A549 (cell line): ENCODE data around the gene PDYN. TPM values are rescaled to one million over a fixed set of nuclear protein-coding genes. Genes with fewer than 3 reads are reported as not detected.

Experiments
- ATAC-seq, 2 experiments: fragments of 200-7000 bp in 1 of 2; fragments of >200 bp in 1 of 2; cut with Nextera tagmentation in 1 of 2; cut with Tn5 transposase in 1 of 2; 3 replicates each; pipeline versions ENCODE4 v1.8.0 to v1.9.1; 2018 to 2020; ENCODE audit warnings: mild to moderate bottlenecking in 1 of 2, moderate library complexity in 1 of 2
- CTCF ChIA-PET: fragments of 300-600 bp; sonication (Branson Sonifier 250); formaldehyde crosslinking; extraction: SDS; loops from one replicate; lab custom pipeline; 2021; ENCODE audit warnings: antibody characterized with exemption, inconsistent platforms; lab: Yijun Ruan, JAX
- POLR2A ChIA-PET: fragments of 350-600 bp; formaldehyde crosslinking; extraction: SDS; loops from one replicate; lab custom pipeline; 2021; ENCODE audit warnings: antibody characterized with exemption, inconsistent platforms; lab: Yijun Ruan, JAX
- DNase-seq, 2 experiments: peaks; one replicate each; pipeline versions ENCODE4 v3.0.0 to v3.0.0-alpha.2; 2011 to 2016; ENCODE audit warnings: low read depth in 1 of 2, low spot score in 1 of 2
- FAIRE-seq: peaks from 2 replicates; lab custom pipeline; 2011; peaks lifted over from hg19 to GRCh38; lab: Jason Lieb, UNC
- H3K27ac ChIP-seq, 2 experiments: fragments of >200 bp; sonication (Bioruptor Twin); formaldehyde crosslinking; 3 replicates each; pipeline ENCODE4 v1.5.1; 2016 to 2017
- H3K4me1 ChIP-seq: fragments of >200 bp; sonication (Bioruptor Twin); formaldehyde crosslinking; 3 replicates; pipeline ENCODE4 v1.6.1; 2016
- H3K4me2 ChIP-seq: fragments of >200 bp; sonication (Bioruptor Twin); formaldehyde crosslinking; 3 replicates; pipeline ENCODE4 v1.6.1; 2016
- H3K4me3 ChIP-seq: fragments of >200 bp; sonication (Bioruptor Twin); formaldehyde crosslinking; 3 replicates; pipeline ENCODE4 v1.5.1; 2016
- H3K9me3 ChIP-seq: fragments of >200 bp; sonication (Bioruptor Twin); formaldehyde crosslinking; 3 replicates; pipeline ENCODE4 v1.6.1; 2016
- BHLHE40 ChIP-seq: IDR thresholded peaks from 2 replicates; pipeline ENCODE4 v1.6.1; 2012; ENCODE audit warnings: low read depth, low read length, inconsistent platforms
- CEBPB ChIP-seq, 2 experiments: fragments of >200 bp in 1 of 2; sonication (Bioruptor Twin) in 1 of 2; formaldehyde crosslinking in 1 of 2; IDR thresholded peaks; 2 replicates each; pipeline ENCODE4 v1.6.1; 2012 to 2016
- CHD4 ChIP-seq: fragments of 200-600 bp; sonication (generic); IDR thresholded peaks from 2 replicates; pipeline ENCODE4 v1.6.1; 2016; ENCODE audit warnings: antibody characterized with exemption, mild to moderate bottlenecking, borderline replicate concordance
- EP300 ChIP-seq, 2 experiments: fragments of >200 bp; sonication (Bioruptor Twin); formaldehyde crosslinking; IDR thresholded peaks; 2 replicates in 1 of 2; 3 replicates in 1 of 2; pipeline ENCODE4 v1.6.1; 2016 to 2017
- ESRRA ChIP-seq: fragments of 150-350 bp; IDR thresholded peaks from 2 replicates; pipeline ENCODE4 v1.6.1; 2014; ENCODE audit warnings: mild to moderate bottlenecking, low read length, borderline replicate concordance
- FOSB ChIP-seq: fragments of 250-450 bp; sonication (Bioruptor Pico); IDR thresholded peaks from 2 replicates; pipeline ENCODE4 v1.5.0; 2020; ENCODE audit warnings: mild to moderate bottlenecking, moderate library complexity
- HOXB5 ChIP-seq: fragments of 250-450 bp; sonication (Bioruptor Pico); IDR thresholded peaks from 2 replicates; pipeline ENCODE4 v1.5.0; 2020; ENCODE audit warnings: mild to moderate bottlenecking, moderate library complexity
- JUNB ChIP-seq: fragments of >200 bp; sonication (Bioruptor Twin); formaldehyde crosslinking; IDR thresholded peaks from 2 replicates; pipeline ENCODE4 v1.6.1; 2016
- MAFK ChIP-seq: fragments of 450-650 bp; IDR thresholded peaks from 2 replicates; pipeline ENCODE4 v1.6.1; 2014; ENCODE audit not compliant: partially characterized antibody
- NFE2L2 ChIP-seq: fragments of 150-350 bp; conservative IDR thresholded peaks from 2 replicates; pipeline ENCODE4 v1.6.1; 2014; ENCODE audit warnings: low read length
- PHF8 ChIP-seq: fragments of 200-600 bp; sonication (generic); IDR thresholded peaks from 2 replicates; pipeline ENCODE4 v1.6.1; 2016; ENCODE audit warnings: low read depth, mild to moderate bottlenecking, antibody characterized with exemption, moderate library complexity, borderline replicate concordance
- RAD21 ChIP-seq, 2 experiments: fragments of >200 bp in 1 of 2; sonication (Bioruptor Twin) in 1 of 2; formaldehyde crosslinking in 1 of 2; IDR thresholded peaks in 1 of 2; conservative IDR thresholded peaks in 1 of 2; 2 replicates in 1 of 2; 3 replicates in 1 of 2; pipeline ENCODE4 v1.6.1; 2012 to 2018; ENCODE audit warnings: inconsistent platforms in 1 of 2
- RARB ChIP-seq: fragments of 250-450 bp; sonication (Bioruptor Pico); IDR thresholded peaks from 2 replicates; pipeline ENCODE4 v1.8.0; 2021; ENCODE audit warnings: mild to moderate bottlenecking, moderate library complexity
- RCOR1 ChIP-seq: fragments of 150-350 bp; IDR thresholded peaks from 2 replicates; pipeline ENCODE4 v1.6.1; 2014; ENCODE audit warnings: antibody characterized with exemption, low read length, low read depth
- RNF2 ChIP-seq: fragments of 200-600 bp; sonication (generic); IDR thresholded peaks from 2 replicates; pipeline ENCODE4 v1.6.1; 2016; ENCODE audit warnings: low read depth, mild to moderate bottlenecking, antibody characterized with exemption, moderate library complexity, borderline replicate concordance
- SMC3 ChIP-seq: fragments of >200 bp; sonication (Bioruptor Twin); formaldehyde crosslinking; IDR thresholded peaks from 3 replicates; pipeline ENCODE4 v1.6.1; 2018; ENCODE audit warnings: inconsistent platforms
- SREBF2 ChIP-seq: fragments of 450-650 bp; IDR thresholded peaks from 2 replicates; pipeline ENCODE4 v1.6.1; 2014; ENCODE audit warnings: mild to moderate bottlenecking, moderate library complexity
- ZFP36 ChIP-seq: fragments of 450-650 bp; IDR thresholded peaks from 2 replicates; pipeline ENCODE4 v1.6.1; 2014; ENCODE audit warnings: borderline replicate concordance; ENCODE audit not compliant: partially characterized antibody
- ZNF302 ChIP-seq: fragments of 250-450 bp; sonication (Bioruptor Pico); IDR thresholded peaks from 2 replicates; pipeline ENCODE4 v1.9.0; 2021; ENCODE audit warnings: inconsistent platforms, mild to moderate bottlenecking, moderate library complexity
- WGBS: methylation state at CpG from one replicate; pipeline ENCODE4 v1.1.6; 2017; ENCODE audit errors: missing lambda C conversion rate; 5-methylcytosine and 5-hydroxymethylcytosine counted together
- polyA plus RNA-seq, 4 experiments: library from polyadenylated mRNA; depleted of rRNA in 3 of 4; stranded (reverse); fragments of >200 nt; fragmentation: RNase III in 1 of 4; extraction: RNeasy Plus Mini Kit Qiagen cat#74134 plus additional on column Dnase treatment in 1 of 4; gene quantifications; 2 replicates in 3 of 4; 3 replicates in 1 of 4; pipeline ENCODE4 v1.2.3, GENCODE V29; 2011 to 2017
- TF ChIP-seq, protein P1 (sequence below): fragments of 450-650 bp; IDR thresholded peaks from 2 replicates; pipeline ENCODE4 v1.6.1; 2014; ENCODE audit warnings: antibody characterized with exemption
- TF ChIP-seq, protein P2 (sequence below): IDR thresholded peaks from 2 replicates; pipeline ENCODE4 v1.6.1; 2012
- TF ChIP-seq, protein P3 (sequence below): IDR thresholded peaks from 2 replicates; pipeline ENCODE4 v1.6.1; 2012; ENCODE audit warnings: low read depth, borderline replicate concordance
- TF ChIP-seq, protein P4 (sequence below): fragments of 250-450 bp; sonication (Bioruptor Pico); IDR thresholded peaks from 2 replicates; pipeline ENCODE4 v1.5.0; 2020; ENCODE audit warnings: low read depth, mild to moderate bottlenecking, moderate library complexity
- TF ChIP-seq, protein P5 (sequence below): fragments of >200 bp; sonication (Bioruptor Twin); formaldehyde crosslinking; IDR thresholded peaks from 3 replicates; pipeline ENCODE4 v1.5.1; 2016
- TF ChIP-seq, protein P6 (sequence below): fragments of 250-450 bp; sonication (Bioruptor Pico); IDR thresholded peaks from 2 replicates; pipeline ENCODE4 v1.5.0; 2021; ENCODE audit warnings: mild to moderate bottlenecking, moderate library complexity, borderline replicate concordance
- TF ChIP-seq, protein P7 (sequence below): fragments of >200 bp; sonication (Bioruptor Twin); formaldehyde crosslinking; IDR thresholded peaks from 2 replicates; pipeline ENCODE4 v1.6.1; 2016

PDYN gene
- polyA plus RNA-seq, 2 of the 4 experiments (the other 2 are of a cell fraction) = not detected

DNA sequence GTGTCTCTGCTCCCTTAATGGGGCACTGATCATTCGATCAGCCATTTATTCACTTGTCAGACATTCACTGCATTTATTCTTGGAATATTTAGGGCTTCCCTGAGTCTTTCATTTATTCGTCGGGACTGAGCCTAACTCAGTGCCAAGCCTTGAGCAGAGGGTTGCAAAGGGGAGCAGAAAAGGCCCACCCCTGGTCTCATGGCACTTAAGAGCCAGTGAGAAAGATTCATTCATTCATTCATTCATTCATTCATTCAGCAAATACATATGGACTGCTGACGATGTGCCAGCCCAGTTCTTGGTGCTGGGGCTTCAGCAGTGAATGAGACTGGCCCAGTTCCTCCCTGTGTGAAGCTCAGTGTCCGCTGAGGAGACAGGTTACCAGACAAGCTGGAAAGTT is 62.0 kb downstream of the PDYN start (continued):
- TF ChIP-seq EP300 (IDR thresholded peaks at IDR 0.05) (no peak), NFE2L2 (no peak), JUNB (no peak)
- TF ChIP-seq, protein P1, sequence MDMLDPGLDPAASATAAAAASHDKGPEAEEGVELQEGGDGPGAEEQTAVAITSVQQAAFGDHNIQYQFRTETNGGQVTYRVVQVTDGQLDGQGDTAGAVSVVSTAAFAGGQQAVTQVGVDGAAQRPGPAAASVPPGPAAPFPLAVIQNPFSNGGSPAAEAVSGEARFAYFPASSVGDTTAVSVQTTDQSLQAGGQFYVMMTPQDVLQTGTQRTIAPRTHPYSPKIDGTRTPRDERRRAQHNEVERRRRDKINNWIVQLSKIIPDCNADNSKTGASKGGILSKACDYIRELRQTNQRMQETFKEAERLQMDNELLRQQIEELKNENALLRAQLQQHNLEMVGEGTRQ = no peak

DNA sequence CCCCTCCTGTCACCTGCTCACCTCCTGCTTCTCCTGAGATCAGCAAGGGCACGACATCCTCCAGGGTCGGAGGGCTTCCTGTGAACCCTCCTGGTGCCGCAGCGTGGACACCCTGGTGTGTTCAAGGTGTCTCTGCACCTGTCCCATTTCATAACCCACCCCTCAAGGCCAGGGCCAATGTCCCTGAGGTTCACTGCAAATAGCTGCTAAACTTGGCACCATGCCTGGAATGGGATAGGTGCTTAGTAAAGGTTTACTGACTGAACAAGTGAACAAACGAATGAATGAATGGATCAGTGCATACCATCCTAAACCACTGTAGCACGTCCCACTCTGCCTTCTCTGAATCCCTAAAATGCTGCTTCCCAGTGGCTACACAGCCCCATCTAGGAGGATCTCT is 63.7 kb downstream of the PDYN start:
- Histone ChIP-seq H3K4me2 (no peak overlapping the region), H3K4me1 (peaks cover 12% of the 10 kb centered on the region), H3K9me3 (no peaks in the 10 kb centered on the region)
- WGBS = 93% methylated on average over 6 of the region's 6 CpGs
- no peak for ATAC-seq
- POLR2A ChIA-PET = no interaction called here
- TF ChIP-seq SREBF2 (no peak), JUNB (no peak), MAFK (no peak), ZNF302 (no peak), CEBPB (IDR thresholded peaks at IDR 0.05) (no peak), EP300 (IDR thresholded peaks at IDR 0.05) (no peak), CHD4 (no peak), RARB (no peak), ZFP36 (no peak), RCOR1 (no peak), ESRRA (no peak), FOSB (CRISPR knock-in tag) (no peak), RNF2 (no peak), SMC3 (no peak)
- TF ChIP-seq, protein P2, sequence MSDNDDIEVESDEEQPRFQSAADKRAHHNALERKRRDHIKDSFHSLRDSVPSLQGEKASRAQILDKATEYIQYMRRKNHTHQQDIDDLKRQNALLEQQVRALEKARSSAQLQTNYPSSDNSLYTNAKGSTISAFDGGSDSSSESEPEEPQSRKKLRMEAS = no peak
- TF ChIP-seq, protein P3, sequence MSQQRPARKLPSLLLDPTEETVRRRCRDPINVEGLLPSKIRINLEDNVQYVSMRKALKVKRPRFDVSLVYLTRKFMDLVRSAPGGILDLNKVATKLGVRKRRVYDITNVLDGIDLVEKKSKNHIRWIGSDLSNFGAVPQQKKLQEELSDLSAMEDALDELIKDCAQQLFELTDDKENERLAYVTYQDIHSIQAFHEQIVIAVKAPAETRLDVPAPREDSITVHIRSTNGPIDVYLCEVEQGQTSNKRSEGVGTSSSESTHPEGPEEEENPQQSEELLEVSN = no peak
- TF ChIP-seq, protein P4, sequence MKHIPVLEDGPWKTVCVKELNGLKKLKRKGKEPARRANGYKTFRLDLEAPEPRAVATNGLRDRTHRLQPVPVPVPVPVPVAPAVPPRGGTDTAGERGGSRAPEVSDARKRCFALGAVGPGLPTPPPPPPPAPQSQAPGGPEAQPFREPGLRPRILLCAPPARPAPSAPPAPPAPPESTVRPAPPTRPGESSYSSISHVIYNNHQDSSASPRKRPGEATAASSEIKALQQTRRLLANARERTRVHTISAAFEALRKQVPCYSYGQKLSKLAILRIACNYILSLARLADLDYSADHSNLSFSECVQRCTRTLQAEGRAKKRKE = no peak
- TF ChIP-seq, all 56 proteins: peak for 0
- DNase-seq = no peak
- CTCF ChIA-PET = interaction anchor here (1.2 to 1.5 kb wide), 2 partner anchors 11 to 242 kb away, joined by 4 read pairs; no protein-coding TSS in a partner anchor
- FAIRE-seq = peak; percentile 32
- H3K27ac ChIP-seq = no peak overlapping the region
- H3K4me3 ChIP-seq = no peak overlapping the region

DNA sequence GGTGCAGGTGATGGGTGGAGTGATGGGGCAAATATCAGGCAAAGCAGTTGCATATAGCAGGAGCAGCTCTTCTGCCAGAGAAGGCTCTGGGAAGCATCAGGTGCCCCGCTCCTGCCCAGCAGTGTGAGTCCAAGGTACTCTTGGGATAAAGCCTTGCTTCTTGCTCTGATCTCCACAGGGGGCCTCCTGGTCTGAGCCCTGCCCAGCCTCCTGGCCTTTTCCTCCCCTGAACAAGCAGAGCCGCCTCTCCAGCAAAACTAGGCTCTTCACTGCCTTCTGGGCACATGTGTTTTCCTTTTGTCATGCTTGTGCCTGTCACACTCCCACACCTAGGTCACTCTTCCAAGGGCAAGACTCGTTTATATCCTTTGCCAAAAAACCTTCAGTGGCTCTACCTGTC is 64.4 kb downstream of the PDYN start:
- ATAC-seq (no peak), FAIRE-seq (no peak), DNase-seq (no peak)
- Histone ChIP-seq H3K9me3 (no peaks in the 10 kb centered on the region), H3K27ac (no peak overlapping the region), H3K4me1 (peaks cover 5% of the 10 kb centered on the region), H3K4me3 (no peak overlapping the region), H3K4me2 (no peak overlapping the region)
- WGBS = 63% methylated on average over 3 of the region's 3 CpGs
- CTCF ChIA-PET = interaction anchor here (1.0 to 1.5 kb wide), 2 partner anchors 9 to 10 kb away, joined by 3 to 4 read pairs; no protein-coding TSS in a partner anchor
- TF ChIP-seq, protein P5, sequence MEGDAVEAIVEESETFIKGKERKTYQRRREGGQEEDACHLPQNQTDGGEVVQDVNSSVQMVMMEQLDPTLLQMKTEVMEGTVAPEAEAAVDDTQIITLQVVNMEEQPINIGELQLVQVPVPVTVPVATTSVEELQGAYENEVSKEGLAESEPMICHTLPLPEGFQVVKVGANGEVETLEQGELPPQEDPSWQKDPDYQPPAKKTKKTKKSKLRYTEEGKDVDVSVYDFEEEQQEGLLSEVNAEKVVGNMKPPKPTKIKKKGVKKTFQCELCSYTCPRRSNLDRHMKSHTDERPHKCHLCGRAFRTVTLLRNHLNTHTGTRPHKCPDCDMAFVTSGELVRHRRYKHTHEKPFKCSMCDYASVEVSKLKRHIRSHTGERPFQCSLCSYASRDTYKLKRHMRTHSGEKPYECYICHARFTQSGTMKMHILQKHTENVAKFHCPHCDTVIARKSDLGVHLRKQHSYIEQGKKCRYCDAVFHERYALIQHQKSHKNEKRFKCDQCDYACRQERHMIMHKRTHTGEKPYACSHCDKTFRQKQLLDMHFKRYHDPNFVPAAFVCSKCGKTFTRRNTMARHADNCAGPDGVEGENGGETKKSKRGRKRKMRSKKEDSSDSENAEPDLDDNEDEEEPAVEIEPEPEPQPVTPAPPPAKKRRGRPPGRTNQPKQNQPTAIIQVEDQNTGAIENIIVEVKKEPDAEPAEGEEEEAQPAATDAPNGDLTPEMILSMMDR = no peak
- TF ChIP-seq ZNF302 = no peak
- TF ChIP-seq, protein P6, sequence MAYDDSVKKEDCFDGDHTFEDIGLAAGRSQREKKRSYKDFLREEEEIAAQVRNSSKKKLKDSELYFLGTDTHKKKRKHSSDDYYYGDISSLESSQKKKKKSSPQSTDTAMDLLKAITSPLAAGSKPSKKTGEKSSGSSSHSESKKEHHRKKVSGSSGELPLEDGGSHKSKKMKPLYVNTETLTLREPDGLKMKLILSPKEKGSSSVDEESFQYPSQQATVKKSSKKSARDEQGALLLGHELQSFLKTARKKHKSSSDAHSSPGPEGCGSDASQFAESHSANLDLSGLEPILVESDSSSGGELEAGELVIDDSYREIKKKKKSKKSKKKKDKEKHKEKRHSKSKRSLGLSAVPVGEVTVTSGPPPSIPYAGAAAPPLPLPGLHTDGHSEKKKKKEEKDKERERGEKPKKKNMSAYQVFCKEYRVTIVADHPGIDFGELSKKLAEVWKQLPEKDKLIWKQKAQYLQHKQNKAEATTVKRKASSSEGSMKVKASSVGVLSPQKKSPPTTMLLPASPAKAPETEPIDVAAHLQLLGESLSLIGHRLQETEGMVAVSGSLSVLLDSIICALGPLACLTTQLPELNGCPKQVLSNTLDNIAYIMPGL (CRISPR knock-in tag) = no peak
- TF ChIP-seq RAD21 (conservative IDR thresholded peaks at IDR 0.05 in 1 of 2, IDR thresholded peaks at IDR 0.05 in 1 of 2) = no peak
- TF ChIP-seq HOXB5 (CRISPR knock-in tag) = no peak
- no peak for TF ChIP-seq RNF2
- TF ChIP-seq, protein P7, sequence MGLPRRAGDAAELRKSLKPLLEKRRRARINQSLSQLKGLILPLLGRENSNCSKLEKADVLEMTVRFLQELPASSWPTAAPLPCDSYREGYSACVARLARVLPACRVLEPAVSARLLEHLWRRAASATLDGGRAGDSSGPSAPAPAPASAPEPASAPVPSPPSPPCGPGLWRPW = no peak
- TF ChIP-seq ZFP36 = no peak
- no peak for TF ChIP-seq PHF8
- no peak for TF ChIP-seq BHLHE40
- TF ChIP-seq EP300 (IDR thresholded peaks at IDR 0.05) = no peak
- POLR2A ChIA-PET = no interaction called here
